T-helper 1 cell (primary cell): ENCODE results near the gene PPP1R12A.
"Not testable (repeated sequence)": the region's sequence is repeated elsewhere in the genome, so short reads cannot be mapped to it uniquely, and the experiment has no call there.

Experiments used
- DNase-seq, 5 donors: peaks; one replicate each; pipeline ENCODE4 v3.0.0-alpha.2; 2012 to 2020

The PPP1R12A gene

GRCh38 chr12:79841248-79841877 is 93.5 kb downstream of the PPP1R12A start:
- peak in 1 of 5 donors; percentile 3 for DNase-seq

- no peak for DNase-seq
These were observed 96.5 kb downstream of the PPP1R12A start for GRCh38 chr12:79838359-79838758.

- no peak for DNase-seq
These were observed 97.3 kb downstream of the PPP1R12A start for GRCh38 chr12:79837575-79837974.

- DNase-seq = no peak
These were observed 99.5 kb downstream of the PPP1R12A start for GRCh38 chr12:79835377-79835843.

GRCh38 chr12:79834712-79835376 is 100.1 kb downstream of the PPP1R12A start:
- DNase-seq = no peak

- no peak for DNase-seq
These were observed 104.5 kb downstream of the PPP1R12A start for GRCh38 chr12:79830440-79830839.

- DNase-seq = no peak
These were observed 106.0 kb downstream of the PPP1R12A start for GRCh38 chr12:79828924-79829323.

- DNase-seq = no peak
These were observed 107.4 kb downstream of the PPP1R12A start for GRCh38 chr12:79827484-79827883.

- no peak for DNase-seq
These were observed 108.4 kb downstream of the PPP1R12A start for GRCh38 chr12:79826267-79827128.

GRCh38 chr12:79822475-79822874 is 112.4 kb downstream of the PPP1R12A start:
- no peak for DNase-seq

- DNase-seq = no peak
These were observed 116.0 kb downstream of the PPP1R12A start for GRCh38 chr12:79818856-79819255.

GRCh38 chr12:79784366-79785065 is 150.4 kb downstream of the PPP1R12A start:
- not testable (repeated sequence) for DNase-seq

GRCh38 chr12:79782172-79782900 is 152.6 kb downstream of the PPP1R12A start:
- no peak for DNase-seq

- DNase-seq = no peak
These were observed 156.0 kb downstream of the PPP1R12A start for GRCh38 chr12:79778802-79779448.

GRCh38 chr12:79776111-79776510 is 158.8 kb downstream of the PPP1R12A start:
- DNase-seq = no peak

GRCh38 chr12:79775355-79776027 is 159.4 kb downstream of the PPP1R12A start:
- DNase-seq = no peak

GRCh38 chr12:79773896-79774295 is 161.0 kb downstream of the PPP1R12A start:
- DNase-seq = no peak

GRCh38 chr12:79769860-79770485 is 164.9 kb downstream of the PPP1R12A start:
- DNase-seq = no peak

- DNase-seq = no peak
These were observed 165.6 kb downstream of the PPP1R12A start for GRCh38 chr12:79769189-79769859.
